ENCODE results near the gene RSRC2. TPM values are rescaled to one million over a fixed set of nuclear protein-coding genes. Genes with fewer than 3 reads are reported as not detected.

RSRC2 gene
- total and polyA plus RNA-seq, 2 experiments from 2014 or later: 41.5 to 51.7 TPM

DNA sequence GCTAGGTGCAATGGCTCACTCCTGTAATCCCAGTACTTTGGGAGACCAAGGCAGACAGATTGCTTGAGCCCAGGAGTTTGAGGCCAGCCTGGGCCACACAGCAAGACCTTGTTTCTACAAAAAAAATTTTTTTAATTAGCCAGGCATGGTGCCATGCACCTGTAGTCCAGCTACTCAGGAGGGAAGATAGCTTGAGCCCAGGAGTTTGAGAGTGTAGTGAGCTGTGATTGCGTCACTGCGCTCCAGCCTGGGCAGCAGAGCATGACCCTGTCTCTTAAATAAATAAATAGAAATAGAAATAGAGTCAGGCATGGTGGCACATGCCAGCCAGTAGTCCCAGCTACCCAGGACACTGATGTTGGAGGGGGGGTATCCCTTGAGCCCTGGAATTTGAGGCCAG is 67.5 kb downstream of the RSRC2 start:
- TF ChIP-seq EZH2phosphoT487 (IDR thresholded peaks at IDR 0.05; ENCODE audit: insufficient read depth, low read depth) (no peak), EZH2 (IDR thresholded peaks at IDR 0.05; ENCODE audit: insufficient read depth, poor library complexity, severe bottlenecking) (no peak)
- H3K27me3 ChIP-seq (replicated peaks; ENCODE audit: insufficient read depth): no peaks in the 10 kb centered on the region
- in situ Hi-C loops (cut with MboI): no loop called here

DNA sequence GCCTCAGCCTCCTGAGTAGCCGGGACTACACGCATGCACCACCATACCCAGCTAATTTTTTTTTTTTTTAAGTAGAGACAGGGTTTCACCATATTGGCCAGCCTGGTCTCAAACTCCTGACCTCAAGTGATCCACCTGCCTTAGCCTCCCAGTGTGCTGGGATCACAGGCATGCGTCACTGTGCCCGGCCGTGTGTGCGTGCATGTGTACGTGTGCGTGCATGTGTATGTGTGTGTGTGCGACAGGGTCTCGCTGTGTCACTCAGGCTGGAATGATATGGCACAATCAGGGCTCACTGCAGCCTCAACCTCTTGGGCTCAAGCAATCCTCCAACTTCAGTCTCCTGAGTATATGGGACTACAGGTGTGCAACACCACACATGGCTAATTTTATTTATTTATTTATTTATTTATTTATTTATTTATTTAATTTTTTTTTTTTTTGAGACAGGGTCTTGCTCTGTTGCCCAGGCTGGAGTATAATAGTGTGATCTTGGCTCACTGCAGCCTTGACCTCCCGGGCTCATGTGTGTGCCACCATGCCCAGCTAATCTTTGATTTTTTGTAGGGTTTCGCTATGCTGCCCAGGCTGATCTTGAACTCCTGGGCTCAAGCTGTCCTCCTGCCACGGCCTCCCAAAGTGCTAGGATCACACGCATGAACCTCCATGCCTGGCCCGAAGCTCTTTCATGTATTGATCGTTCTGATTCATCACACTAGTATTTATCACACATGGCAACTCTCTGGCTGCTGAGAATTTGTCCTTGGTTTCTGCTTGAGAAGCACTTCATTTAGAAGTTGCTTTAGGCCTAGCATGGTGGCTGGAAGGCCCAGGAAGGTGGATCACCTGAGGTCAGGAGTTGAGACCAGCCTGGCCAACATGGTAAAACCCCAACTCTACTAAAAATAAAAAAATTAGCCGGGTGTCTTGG is 68.4 kb downstream of the RSRC2 start:
- WGBS, 2 experiments (ENCODE audit: low coverage in 1 of 2, low lambda C conversion rate in 2 of 2, missing lambda C conversion rate in 2 of 2): 94% methylated on average over 17 of the region's 17 CpGs

More for the DNA sequence above, 67.5 kb downstream of the RSRC2 start:
- Histone ChIP-seq H3K36me3 (ENCODE audit: low read depth) (no peaks in the 10 kb centered on the region), H3K9me2 (ENCODE audit: insufficient read depth) (no peaks in the 10 kb centered on the region), H4K20me1 (ENCODE audit: insufficient read depth) (no peaks in the 10 kb centered on the region), H3K79me2 (ENCODE audit: insufficient read depth) (no peaks in the 10 kb centered on the region), H3K9ac (no peak overlapping the region), H3K27ac (no peak overlapping the region), H2AFZ (no peak overlapping the region), H3K4me1 (ENCODE audit: insufficient read depth) (0 out of 2 replicates have a peak, but pooled peaks cover 4% of the 10 kb centered on the region), H3K9me3 (ENCODE audit: low read depth) (no peaks in the 10 kb centered on the region), H3F3A (ENCODE audit: insufficient read depth) (peaks cover 5% of the 10 kb centered on the region; the same call in 1 of the 2 replicates), H3K4me3 (no peak overlapping the region), H3K4me2 (ENCODE audit: unreplicated experiment) (no peak overlapping the region)
- no peak for DNase-seq
- WGBS, 2 experiments (ENCODE audit: low coverage in 1 of 2, low lambda C conversion rate in 2 of 2, missing lambda C conversion rate in 2 of 2): 100% methylated on average over 2 of the region's 2 CpGs

DNA sequence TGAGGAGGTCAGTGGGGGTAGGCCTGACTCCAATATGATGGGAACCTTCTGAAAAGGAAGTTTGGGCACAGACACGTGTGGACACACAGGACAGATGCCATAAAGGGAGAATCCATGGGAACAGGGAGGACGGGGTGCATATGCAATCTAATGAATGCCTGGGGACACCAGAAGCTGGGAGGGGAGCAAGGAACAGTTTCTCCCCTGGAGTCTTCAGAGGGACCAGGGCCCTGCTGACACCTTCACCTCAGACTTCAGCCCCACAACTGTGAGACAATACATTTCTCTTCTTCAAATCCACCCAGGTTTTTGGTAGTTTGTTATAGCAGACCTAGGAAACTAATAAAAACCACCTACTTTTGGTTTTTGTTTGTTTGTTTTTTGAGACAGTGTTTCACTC is 69.1 kb downstream of the RSRC2 start:
- TF ChIP-seq EZH2 (IDR thresholded peaks at IDR 0.05; ENCODE audit: insufficient read depth, poor library complexity, severe bottlenecking) (no peak), EZH2phosphoT487 (IDR thresholded peaks at IDR 0.05; ENCODE audit: insufficient read depth, low read depth) (no peak)
- no peak for DNase-seq
- no peak overlapping the region for H3K9ac ChIP-seq
- no peak overlapping the region for H3K4me2 ChIP-seq (ENCODE audit: unreplicated experiment)
- H3K27me3 ChIP-seq (replicated peaks; ENCODE audit: insufficient read depth): no peaks in the 10 kb centered on the region
- no peaks in the 10 kb centered on the region for H3K9me2 ChIP-seq (ENCODE audit: insufficient read depth)
- no peaks in the 10 kb centered on the region for H3K79me2 ChIP-seq (ENCODE audit: insufficient read depth)
- H3K4me1 ChIP-seq (ENCODE audit: insufficient read depth): no peaks in the 10 kb centered on the region
- no peak overlapping the region for H3K4me3 ChIP-seq
- 35 to 46% methylated on average over 2 of the region's 2 CpGs for WGBS, 2 experiments (ENCODE audit: low coverage in 1 of 2, low lambda C conversion rate in 2 of 2, missing lambda C conversion rate in 2 of 2)
- no peaks in the 10 kb centered on the region for H3K36me3 ChIP-seq (ENCODE audit: low read depth)
- in situ Hi-C loops (cut with MboI): no loop called here
- H3K9me3 ChIP-seq (ENCODE audit: low read depth): no peaks in the 10 kb centered on the region
- no peaks in the 10 kb centered on the region for H4K20me1 ChIP-seq (ENCODE audit: insufficient read depth)
- H3F3A ChIP-seq (ENCODE audit: insufficient read depth): no peaks in the 10 kb centered on the region
- no peak overlapping the region for H2AFZ ChIP-seq
- no peak overlapping the region for H3K27ac ChIP-seq

More for the DNA sequence above, 68.4 kb downstream of the RSRC2 start:
- Histone ChIP-seq H3K4me1 (ENCODE audit: insufficient read depth) (no peaks in the 10 kb centered on the region), H3K9me3 (ENCODE audit: low read depth) (no peaks in the 10 kb centered on the region), H3K9me2 (ENCODE audit: insufficient read depth) (no peaks in the 10 kb centered on the region), H3K27me3 (replicated peaks; ENCODE audit: insufficient read depth) (no peaks in the 10 kb centered on the region), H3K36me3 (ENCODE audit: low read depth) (no peaks in the 10 kb centered on the region), H3K4me2 (ENCODE audit: unreplicated experiment) (no peak overlapping the region), H2AFZ (no peak overlapping the region), H3F3A (ENCODE audit: insufficient read depth) (no peaks in the 10 kb centered on the region), H3K9ac (no peak overlapping the region), H3K27ac (no peak overlapping the region), H4K20me1 (ENCODE audit: insufficient read depth) (no peaks in the 10 kb centered on the region), H3K79me2 (ENCODE audit: insufficient read depth) (no peaks in the 10 kb centered on the region), H3K4me3 (no peak overlapping the region)
- DNase-seq: no peak
- TF ChIP-seq EZH2phosphoT487 (IDR thresholded peaks at IDR 0.05; ENCODE audit: insufficient read depth, low read depth) (no peak), EZH2 (IDR thresholded peaks at IDR 0.05; ENCODE audit: insufficient read depth, poor library complexity, severe bottlenecking) (no peak)
- in situ Hi-C loops (cut with MboI): no loop called here

DNA sequence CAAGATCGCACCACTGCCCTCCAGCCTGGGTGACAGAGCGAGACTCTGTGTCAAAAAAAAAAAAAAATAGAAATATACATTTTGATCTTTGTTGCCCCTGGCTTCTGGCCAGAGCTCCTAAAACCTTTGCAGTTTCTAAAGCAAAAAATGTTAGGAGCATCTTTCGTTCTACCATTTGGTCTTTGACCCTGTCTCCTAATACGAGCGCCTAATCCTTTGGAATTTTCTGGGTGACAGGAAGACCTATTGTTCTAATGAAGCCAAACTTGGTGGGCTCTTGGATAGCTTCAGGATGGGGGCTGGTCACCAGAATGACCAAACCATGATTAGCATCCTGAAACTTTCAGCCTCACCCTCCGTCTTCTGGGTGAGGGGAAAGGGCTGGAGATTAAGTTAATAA is 72.0 kb downstream of the RSRC2 start:
- Histone ChIP-seq H4K20me1 (ENCODE audit: insufficient read depth) (no peaks in the 10 kb centered on the region), H3K79me2 (ENCODE audit: insufficient read depth) (no peaks in the 10 kb centered on the region), H3K36me3 (ENCODE audit: low read depth) (no peaks in the 10 kb centered on the region), H3F3A (ENCODE audit: insufficient read depth) (no peaks in the 10 kb centered on the region), H3K9ac (no peak overlapping the region), H3K27me3 (replicated peaks; ENCODE audit: insufficient read depth) (no peaks in the 10 kb centered on the region), H3K4me2 (ENCODE audit: unreplicated experiment) (no peak overlapping the region), H3K4me3 (no peak overlapping the region), H3K4me1 (ENCODE audit: insufficient read depth) (no peaks in the 10 kb centered on the region), H3K9me3 (ENCODE audit: low read depth) (no peaks in the 10 kb centered on the region), H3K9me2 (ENCODE audit: insufficient read depth) (no peaks in the 10 kb centered on the region), H2AFZ (no peak overlapping the region), H3K27ac (no peak overlapping the region)
- DNase-seq: no peak
- in situ Hi-C loops (cut with MboI): no loop called here
- TF ChIP-seq EZH2 (IDR thresholded peaks at IDR 0.05; ENCODE audit: insufficient read depth, poor library complexity, severe bottlenecking) (no peak), EZH2phosphoT487 (IDR thresholded peaks at IDR 0.05; ENCODE audit: insufficient read depth, low read depth) (no peak)
- 83 to 90% methylated on average over 6 of the region's 6 CpGs for WGBS, 2 experiments (ENCODE audit: low coverage in 1 of 2, low lambda C conversion rate in 2 of 2, missing lambda C conversion rate in 2 of 2)

All from GM23248 (cell line).